GM13976 (cell line): ENCODE measurements around the gene ANKIB1.

Experiments used
- DNase-seq: peaks from one replicate; pipeline ENCODE4 v3.0.0; 2012; ENCODE audit warnings: low spot score
- in situ Hi-C: fragments of 300-500 bp; cut with MboI; formaldehyde crosslinking; loops from one replicate; pipeline ENCODE4 v1.12.0; 2022; ENCODE audit warnings: low sequenced_read_pairs, mixed read lengths, inconsistent platforms; ENCODE audit not compliant: unreplicated experiment
- TF ChIP-seq, protein P1 (sequence below): IDR thresholded peaks from 2 replicates; pipeline ENCODE4 v1.5.1; 2012; ENCODE audit warnings: borderline replicate concordance, mild to moderate bottlenecking; ENCODE audit not compliant: insufficient read depth; ENCODE audit errors: extremely low read depth, missing control alignments, control extremely low read depth

ANKIB1 gene, protein sequence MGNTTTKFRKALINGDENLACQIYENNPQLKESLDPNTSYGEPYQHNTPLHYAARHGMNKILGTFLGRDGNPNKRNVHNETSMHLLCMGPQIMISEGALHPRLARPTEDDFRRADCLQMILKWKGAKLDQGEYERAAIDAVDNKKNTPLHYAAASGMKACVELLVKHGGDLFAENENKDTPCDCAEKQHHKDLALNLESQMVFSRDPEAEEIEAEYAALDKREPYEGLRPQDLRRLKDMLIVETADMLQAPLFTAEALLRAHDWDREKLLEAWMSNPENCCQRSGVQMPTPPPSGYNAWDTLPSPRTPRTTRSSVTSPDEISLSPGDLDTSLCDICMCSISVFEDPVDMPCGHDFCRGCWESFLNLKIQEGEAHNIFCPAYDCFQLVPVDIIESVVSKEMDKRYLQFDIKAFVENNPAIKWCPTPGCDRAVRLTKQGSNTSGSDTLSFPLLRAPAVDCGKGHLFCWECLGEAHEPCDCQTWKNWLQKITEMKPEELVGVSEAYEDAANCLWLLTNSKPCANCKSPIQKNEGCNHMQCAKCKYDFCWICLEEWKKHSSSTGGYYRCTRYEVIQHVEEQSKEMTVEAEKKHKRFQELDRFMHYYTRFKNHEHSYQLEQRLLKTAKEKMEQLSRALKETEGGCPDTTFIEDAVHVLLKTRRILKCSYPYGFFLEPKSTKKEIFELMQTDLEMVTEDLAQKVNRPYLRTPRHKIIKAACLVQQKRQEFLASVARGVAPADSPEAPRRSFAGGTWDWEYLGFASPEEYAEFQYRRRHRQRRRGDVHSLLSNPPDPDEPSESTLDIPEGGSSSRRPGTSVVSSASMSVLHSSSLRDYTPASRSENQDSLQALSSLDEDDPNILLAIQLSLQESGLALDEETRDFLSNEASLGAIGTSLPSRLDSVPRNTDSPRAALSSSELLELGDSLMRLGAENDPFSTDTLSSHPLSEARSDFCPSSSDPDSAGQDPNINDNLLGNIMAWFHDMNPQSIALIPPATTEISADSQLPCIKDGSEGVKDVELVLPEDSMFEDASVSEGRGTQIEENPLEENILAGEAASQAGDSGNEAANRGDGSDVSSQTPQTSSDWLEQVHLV

GRCh38 chr7:92245487-92246359, at the start of gene ANKIB1, which contains the start of gene KRIT1:
TSS of gene ANKIB1 (plus strand) at chr7:92245974. CDS start at chr7:92294979, 49,005 bp downstream.
TSS of gene KRIT1 (minus strand) at chr7:92245914. CDS start at chr7:92242135, 3,779 bp downstream.
- TF ChIP-seq, protein P1, sequence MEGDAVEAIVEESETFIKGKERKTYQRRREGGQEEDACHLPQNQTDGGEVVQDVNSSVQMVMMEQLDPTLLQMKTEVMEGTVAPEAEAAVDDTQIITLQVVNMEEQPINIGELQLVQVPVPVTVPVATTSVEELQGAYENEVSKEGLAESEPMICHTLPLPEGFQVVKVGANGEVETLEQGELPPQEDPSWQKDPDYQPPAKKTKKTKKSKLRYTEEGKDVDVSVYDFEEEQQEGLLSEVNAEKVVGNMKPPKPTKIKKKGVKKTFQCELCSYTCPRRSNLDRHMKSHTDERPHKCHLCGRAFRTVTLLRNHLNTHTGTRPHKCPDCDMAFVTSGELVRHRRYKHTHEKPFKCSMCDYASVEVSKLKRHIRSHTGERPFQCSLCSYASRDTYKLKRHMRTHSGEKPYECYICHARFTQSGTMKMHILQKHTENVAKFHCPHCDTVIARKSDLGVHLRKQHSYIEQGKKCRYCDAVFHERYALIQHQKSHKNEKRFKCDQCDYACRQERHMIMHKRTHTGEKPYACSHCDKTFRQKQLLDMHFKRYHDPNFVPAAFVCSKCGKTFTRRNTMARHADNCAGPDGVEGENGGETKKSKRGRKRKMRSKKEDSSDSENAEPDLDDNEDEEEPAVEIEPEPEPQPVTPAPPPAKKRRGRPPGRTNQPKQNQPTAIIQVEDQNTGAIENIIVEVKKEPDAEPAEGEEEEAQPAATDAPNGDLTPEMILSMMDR: no peak
- peak; percentile 89 for DNase-seq
- in situ Hi-C loops: no loop called here

- in situ Hi-C loops: no loop called here
- no peak for DNase-seq
- TF ChIP-seq, protein P1: no peak
These were observed 45.0 kb upstream of the ANKIB1 start for GRCh38 chr7:92200791-92201190.

DNA sequence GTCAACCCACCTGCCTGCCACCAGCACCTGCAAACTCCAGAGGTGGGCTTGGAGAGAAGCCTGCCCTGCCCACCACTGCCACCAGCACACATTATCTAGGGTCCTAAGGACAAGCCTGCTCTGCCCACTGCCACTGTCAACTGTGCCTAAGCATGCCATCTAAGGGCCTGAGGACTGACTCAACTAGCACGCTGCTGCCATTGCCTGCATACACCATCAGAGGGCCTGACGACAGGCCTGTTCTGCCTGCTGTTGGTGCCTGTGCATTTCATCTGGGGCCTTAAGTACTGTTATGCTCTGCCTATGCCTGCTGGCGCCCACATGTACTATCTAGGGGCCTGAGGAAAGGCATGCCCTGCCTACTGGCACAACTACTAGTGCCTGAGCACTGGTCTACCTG, 39.8 kb upstream of the ANKIB1 start:
- TF ChIP-seq, protein P1: no peak
- in situ Hi-C loops: no loop called here
- no peak for DNase-seq

DNA sequence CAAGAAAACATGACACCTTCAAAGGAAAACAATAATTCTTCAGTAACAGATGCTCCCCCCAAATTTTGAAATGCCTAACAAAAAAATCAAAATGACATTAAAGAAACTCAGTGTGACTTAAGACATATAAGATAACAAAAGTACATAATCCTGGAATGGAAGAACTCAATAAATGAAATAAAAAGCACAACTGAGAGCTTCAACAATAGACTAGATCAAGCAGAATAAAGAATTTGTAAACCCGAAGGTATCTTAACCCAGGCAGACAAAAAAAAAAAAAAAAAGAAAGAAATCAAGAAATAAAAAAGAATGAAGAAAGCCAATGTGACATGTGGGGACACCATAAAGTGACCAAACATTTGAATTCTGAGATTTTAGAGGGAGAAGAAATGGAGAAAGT, 39.1 kb upstream of the ANKIB1 start:
- no peak for DNase-seq
- in situ Hi-C loops: no loop called here
- TF ChIP-seq, protein P1: no peak

GRCh38 chr7:92221766-92222165, 24.0 kb upstream of the ANKIB1 start:
- in situ Hi-C loops: no loop called here
- no peak for DNase-seq
- TF ChIP-seq, protein P1: no peak

- in situ Hi-C loops: no loop called here
- TF ChIP-seq, protein P1: no peak
- DNase-seq: no peak
These were observed 18.8 kb upstream of the ANKIB1 start for GRCh38 chr7:92226981-92227380.
